ENCODE data around the gene PHTF1.

The PHTF1 gene

GRCh38 chr1:113670650-113671049 is 88.6 kb downstream of the PHTF1 start:
- no peak overlapping the region for H3K4me3 ChIP-seq (ENCODE audit: low read depth, low read length)

GRCh38 chr1:113669988-113670387 is 89.3 kb downstream of the PHTF1 start:
- H3K4me3 ChIP-seq (ENCODE audit: low read depth, low read length): no peak overlapping the region

GRCh38 chr1:113666126-113666525 is 93.2 kb downstream of the PHTF1 start:
- no peak overlapping the region for H3K4me3 ChIP-seq (ENCODE audit: low read depth, low read length)

- H3K4me3 ChIP-seq (ENCODE audit: low read depth, low read length): no peak overlapping the region
Observed at GRCh38 chr1:113665071-113665470, 94.2 kb downstream of the PHTF1 start.

- no peak overlapping the region for H3K4me3 ChIP-seq (ENCODE audit: low read depth, low read length)
Observed at GRCh38 chr1:113663165-113663951, 95.9 kb downstream of the PHTF1 start.

- H3K4me3 ChIP-seq (ENCODE audit: low read depth, low read length): no peak overlapping the region
Observed at GRCh38 chr1:113662101-113662500, 97.2 kb downstream of the PHTF1 start.

GRCh38 chr1:113660088-113660487 is 99.2 kb downstream of the PHTF1 start:
- H3K4me3 ChIP-seq (ENCODE audit: low read depth, low read length): no peak overlapping the region

- no peak overlapping the region for H3K4me3 ChIP-seq (ENCODE audit: low read depth, low read length)
Observed at GRCh38 chr1:113659556-113659955, 99.7 kb downstream of the PHTF1 start.

GRCh38 chr1:113659035-113659434 is 100.3 kb downstream of the PHTF1 start:
- no peak overlapping the region for H3K4me3 ChIP-seq (ENCODE audit: low read depth, low read length)

- no peak overlapping the region for H3K4me3 ChIP-seq (ENCODE audit: low read depth, low read length)
Observed at GRCh38 chr1:113657556-113658063, 101.7 kb downstream of the PHTF1 start.

- no peak overlapping the region for H3K4me3 ChIP-seq (ENCODE audit: low read depth, low read length)
Observed at GRCh38 chr1:113657126-113657525, 102.2 kb downstream of the PHTF1 start.

GRCh38 chr1:113654883-113655282 is 104.4 kb downstream of the PHTF1 start:
- H3K4me3 ChIP-seq (ENCODE audit: low read depth, low read length): no peak overlapping the region

- H3K4me3 ChIP-seq (ENCODE audit: low read depth, low read length): no peak overlapping the region
Observed at GRCh38 chr1:113653741-113654140, 105.5 kb downstream of the PHTF1 start.

GRCh38 chr1:113652771-113653170 is 106.5 kb downstream of the PHTF1 start:
- no peak overlapping the region for H3K4me3 ChIP-seq (ENCODE audit: low read depth, low read length)

- no peak overlapping the region for H3K4me3 ChIP-seq (ENCODE audit: low read depth, low read length)
Observed at GRCh38 chr1:113648478-113648877, 110.8 kb downstream of the PHTF1 start.

- no peak overlapping the region for H3K4me3 ChIP-seq (ENCODE audit: low read depth, low read length)
Observed at GRCh38 chr1:113647164-113647563, 112.1 kb downstream of the PHTF1 start.

Measured in iPS-11a (cell line).